Placental epithelial cell (primary cell): Measurements from ENCODE around the gene FASN. TPM values are rescaled to one million over a fixed set of nuclear protein-coding genes. Genes with fewer than 3 reads are reported as not detected.

ENCODE experiments used
- total RNA-seq: library from RNA; depleted of rRNA; stranded (reverse); fragments of >200 nt; gene quantifications from 2 replicates; pipeline ENCODE4 v1.2.3, GENCODE V29; 2012

The FASN gene
- total RNA-seq: 67.1 and 186 TPM in 2 replicates

DNA sequence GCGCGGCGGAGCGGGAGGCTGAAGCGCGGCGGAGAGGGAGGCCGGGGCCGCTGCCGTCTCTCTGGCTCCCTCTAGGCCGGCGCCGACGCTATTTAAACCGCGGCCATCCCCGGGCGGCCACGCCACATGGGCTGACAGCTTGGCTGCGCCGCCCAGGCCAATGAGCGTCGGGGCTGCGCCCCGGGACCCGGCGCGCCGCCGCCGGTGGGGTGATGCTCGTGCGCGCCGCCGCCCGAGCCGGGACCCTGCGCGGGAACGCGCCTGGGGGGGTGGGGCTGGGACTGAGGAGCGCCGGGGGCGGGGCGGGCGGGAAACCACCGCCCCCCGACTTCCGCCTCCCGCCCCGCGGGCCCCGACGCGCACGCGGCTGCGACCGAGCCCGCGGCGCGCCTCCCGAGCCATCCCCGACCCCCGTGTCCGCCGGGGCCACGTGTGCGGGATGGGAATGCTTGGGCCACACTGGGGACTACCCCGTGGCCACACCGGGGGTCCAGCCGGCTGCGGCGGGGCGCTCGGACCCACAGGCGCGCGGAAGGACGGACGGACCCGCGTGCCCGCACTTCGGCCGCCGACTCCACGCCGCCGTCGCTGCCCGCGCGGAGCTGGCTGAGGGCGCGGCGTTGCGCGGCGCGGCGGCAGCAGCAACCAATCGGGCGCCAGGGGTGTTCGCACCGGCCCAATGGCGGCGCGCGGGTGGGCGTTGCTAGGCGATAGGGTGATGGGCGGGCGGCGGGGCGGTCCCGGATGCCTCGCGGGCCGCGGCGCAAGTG, at the start of gene FASN:
FASN (minus strand) TSS at position 68 of the 770 bp plus-strand sequence. CDS start 1,791 bp downstream, outside the sequence.

DNA sequence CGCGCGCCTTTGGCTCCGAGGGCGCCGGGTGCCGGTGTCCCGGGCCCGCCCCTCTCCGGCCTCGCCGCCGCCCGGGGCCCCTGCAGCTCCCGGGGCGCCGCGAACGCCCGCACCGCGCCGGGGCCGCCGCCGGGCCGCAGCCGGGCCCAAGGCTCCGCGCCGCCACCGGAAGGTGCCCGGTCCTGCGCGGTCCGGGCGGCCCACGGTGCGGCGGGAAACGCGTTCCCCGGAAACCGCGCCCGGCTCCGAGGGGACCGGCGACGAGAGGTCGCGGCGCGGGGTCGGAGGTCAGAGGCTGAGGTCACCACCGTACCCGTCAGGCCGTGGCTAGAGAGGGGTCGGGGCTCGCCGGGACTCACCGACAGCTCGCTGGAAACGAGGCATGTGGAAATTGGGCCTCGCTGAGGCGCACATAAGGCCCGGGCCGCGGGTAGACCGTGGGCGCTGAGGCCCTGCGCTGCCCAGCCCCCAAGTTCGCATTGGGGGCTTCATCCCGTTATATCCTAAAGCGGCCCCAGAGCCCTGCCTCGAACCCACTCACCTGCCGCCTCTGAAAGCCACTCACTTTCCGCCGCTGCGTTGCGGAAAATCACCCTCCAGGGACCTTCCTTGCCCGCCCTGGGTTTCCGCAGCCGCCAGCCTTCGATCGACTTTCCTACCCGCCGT, 32.3 kb downstream of the FASN start, which contains the start of gene DUS1L:
DUS1L (minus strand) TSS at position 167 of the 666 bp plus-strand sequence. CDS start 745 bp downstream, outside the sequence.

DNA sequence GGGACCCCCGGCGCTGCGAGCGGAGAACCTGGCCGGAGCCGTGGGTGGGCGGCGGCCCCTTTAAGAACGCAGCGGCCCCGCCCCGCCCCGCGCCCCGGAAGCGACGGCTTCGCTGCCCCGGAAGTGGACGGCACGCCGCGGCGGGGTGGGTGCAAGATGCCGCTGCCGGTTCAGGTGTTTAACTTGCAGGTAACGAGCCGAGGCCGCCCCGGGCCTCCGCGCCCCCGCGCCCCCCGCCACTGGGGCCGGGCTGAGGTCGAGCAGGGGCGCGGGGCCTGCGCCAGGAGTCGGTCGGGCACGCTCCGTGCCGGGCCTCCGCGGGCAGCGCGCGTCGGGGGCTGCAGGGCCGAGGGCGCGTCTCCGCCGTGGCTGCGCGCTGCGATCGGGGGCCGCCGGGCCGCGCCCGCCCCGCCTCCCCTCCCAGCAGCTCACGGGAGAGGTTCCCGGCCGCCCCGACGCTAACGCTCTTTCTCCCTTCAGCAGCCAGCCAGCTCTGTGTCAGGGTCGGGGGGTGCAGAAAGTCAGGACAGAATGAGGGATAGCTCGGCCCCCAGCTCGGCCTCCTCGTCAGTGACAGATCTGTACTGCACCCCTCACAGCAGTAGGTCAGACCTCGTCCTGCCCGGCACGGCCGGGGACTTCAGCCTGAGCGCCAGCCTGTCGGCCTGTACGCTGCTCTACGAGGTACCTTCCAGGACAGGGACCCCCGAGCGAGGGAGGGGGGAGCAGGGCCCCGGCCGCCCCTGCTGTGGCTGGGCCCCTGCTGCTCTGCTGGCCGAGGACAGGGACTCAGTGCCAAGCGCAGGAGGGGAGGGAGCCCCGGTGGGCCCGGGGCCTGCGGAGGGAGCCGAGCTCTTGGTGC, 46.0 kb downstream of the FASN start, which contains the start of the genes GPS1 and RFNG:
GPS1 (plus strand) TSS at position 123 of the 862 bp plus-strand sequence; CDS start at position 157, 34 bp downstream.
RFNG (minus strand) TSS at position 36 of the 862 bp plus-strand sequence. CDS start 45 bp downstream, outside the sequence.

DNA sequence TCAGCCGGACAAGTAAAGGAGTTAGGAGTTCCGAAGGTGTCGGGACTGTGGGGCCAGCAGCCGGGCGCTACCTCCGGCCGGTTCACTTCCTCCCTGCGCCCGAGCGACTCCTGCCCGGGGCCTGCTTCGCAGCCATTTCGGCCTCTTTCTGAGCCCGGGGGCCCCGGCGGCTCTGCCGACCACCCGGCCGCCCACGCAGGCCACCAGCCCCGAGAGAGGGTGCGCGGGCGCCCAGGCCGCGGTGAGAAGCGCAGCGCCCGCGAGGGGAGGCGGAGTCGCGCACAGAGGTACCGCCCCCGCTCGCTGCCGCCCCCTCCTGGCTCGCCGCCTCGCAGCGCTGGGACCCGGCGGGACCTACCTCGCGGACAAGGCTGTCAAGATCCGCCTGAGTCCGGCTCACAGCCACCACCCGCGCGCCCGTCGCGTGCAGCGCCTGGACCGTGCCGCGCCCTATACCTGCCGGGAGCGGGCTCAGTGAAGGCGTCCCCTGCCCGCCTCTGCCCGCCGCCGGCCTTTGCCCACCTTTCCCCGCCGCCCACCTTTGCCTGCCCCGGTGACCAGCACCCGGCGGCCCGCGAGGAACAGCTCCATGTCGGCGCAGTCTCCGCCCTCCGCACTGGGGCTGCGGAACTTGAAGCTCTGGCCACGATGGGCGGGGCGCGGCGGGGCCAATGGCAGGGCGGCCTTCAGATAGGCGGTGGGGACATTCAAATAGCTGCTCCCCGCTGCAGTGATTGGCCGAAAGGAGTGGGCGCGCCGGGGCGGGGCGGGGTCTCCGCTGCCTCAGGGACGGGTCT, 60.7 kb downstream of the FASN start, which contains the start of gene DCXR:
DCXR (minus strand) TSS at position 606 of the 797 bp plus-strand sequence; CDS start at position 591, 15 bp downstream.

DNA sequence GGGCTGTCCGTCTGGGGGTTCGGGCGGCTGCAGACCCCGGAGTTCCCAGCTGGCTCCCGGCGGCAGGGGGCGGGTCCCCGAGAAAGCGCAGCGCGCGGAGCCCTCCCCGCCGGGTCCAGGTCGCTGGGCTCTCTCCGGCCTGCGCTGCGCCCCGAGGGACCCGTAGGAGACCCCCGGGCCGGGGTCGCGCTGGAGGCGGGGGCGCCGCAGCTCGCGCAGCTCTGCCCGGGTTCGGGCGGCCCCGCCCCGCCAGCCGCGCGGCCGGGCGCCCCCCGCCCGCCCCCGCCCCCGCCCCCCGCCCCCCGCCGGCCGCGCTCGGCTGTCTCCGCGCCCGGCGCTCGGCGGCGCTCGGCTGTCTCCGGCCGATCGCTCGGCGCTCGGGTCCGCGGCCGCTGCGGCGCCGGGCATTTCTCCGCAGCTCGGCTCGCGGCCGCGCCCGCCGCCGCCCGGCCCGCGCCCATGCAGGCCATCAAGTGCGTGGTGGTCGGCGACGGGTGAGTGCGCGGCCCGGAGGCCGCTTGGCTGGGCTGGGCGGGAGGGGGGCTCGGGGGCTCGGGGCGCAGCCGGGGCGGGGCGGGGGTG, 66.6 kb downstream of the FASN start, which contains the start of gene RAC3:
RAC3 (plus strand) TSS at position 376 of the 582 bp plus-strand sequence; CDS start at position 460, 84 bp downstream.

Other genes starting within 250 kb of the FASN start
- 1,203 and 2,037 TPM in 2 replicates for gene P4HB, start 237.7 kb downstream of the FASN start, total RNA-seq
- gene ARHGDIA, start 226.9 kb downstream of the FASN start, total RNA-seq: 82.1 and 158 TPM in 2 replicates
- 87.2 and 113 TPM in 2 replicates for gene ALYREF, start 206.7 kb downstream of the FASN start, total RNA-seq
- 128 and 147 TPM in 2 replicates for gene ANAPC11, start 206.5 kb downstream of the FASN start, total RNA-seq
- 0.33 and 0.39 TPM in 2 replicates for gene NPB, start 196.0 kb downstream of the FASN start, total RNA-seq
- gene PCYT2, start 186.8 kb downstream of the FASN start, total RNA-seq: 22.0 and 51.3 TPM in 2 replicates
- 27.1 and 38.8 TPM in 2 replicates for gene SIRT7, start 180.1 kb downstream of the FASN start, total RNA-seq
- 5.9 and 11.4 TPM in 2 replicates for gene MAFG, start 170.5 kb downstream of the FASN start, total RNA-seq
- 99.3 and 195 TPM in 2 replicates for gene PYCR1, start 160.9 kb downstream of the FASN start, total RNA-seq
- not detected in 2 replicates for gene MYADML2, start 151.0 kb downstream of the FASN start, total RNA-seq
- not detected in 2 replicates for gene NOTUM, start 137.0 kb downstream of the FASN start, total RNA-seq
- gene ASPSCR1, start 120.6 kb downstream of the FASN start, total RNA-seq: 21.0 and 25.9 TPM in 2 replicates
- gene CENPX, start 75.4 kb downstream of the FASN start, total RNA-seq: 13.7 and 40.7 TPM in 2 replicates
- 13.0 and 18.0 TPM in 2 replicates for gene LRRC45, start 74.9 kb downstream of the FASN start, total RNA-seq
- gene RAC3, start 66.6 kb downstream of the FASN start, total RNA-seq: 19.3 and 31.4 TPM in 2 replicates
- gene DCXR, start 60.5 kb downstream of the FASN start, total RNA-seq: 67.1 and 71.8 TPM in 2 replicates
- 33.0 and 46.5 TPM in 2 replicates for gene RFNG, start 46.4 kb downstream of the FASN start, total RNA-seq
- 87.2 and 180 TPM in 2 replicates for gene GPS1, start 46.3 kb downstream of the FASN start, total RNA-seq
- gene DUS1L, start 32.4 kb downstream of the FASN start, total RNA-seq: 54.2 and 70.5 TPM in 2 replicates
- 18.2 and 31.0 TPM in 2 replicates for gene CCDC57, start 114.6 kb upstream of the FASN start, total RNA-seq
- gene SLC16A3, start 130.8 kb upstream of the FASN start, total RNA-seq: 87.9 and 172 TPM in 2 replicates
- gene CSNK1D, start 175.5 kb upstream of the FASN start, total RNA-seq: 51.4 and 65.6 TPM in 2 replicates
- gene CD7, start 219.4 kb upstream of the FASN start, total RNA-seq: not detected in 2 replicates
- gene SECTM1, start 235.5 kb upstream of the FASN start, total RNA-seq: 0.65 and 11.0 TPM in 2 replicates